ENCODE results near the gene FBXO41.
A peak's percentile ranks its signal among the peaks of the same experiment; 100 is the strongest.

Gene FBXO41

GRCh38 chr2:73233154-73233931 lies 50.9 kb downstream of the FBXO41 start, which contains the start of gene PRADC1:
Gene PRADC1, minus strand, starts transcription at chr2:73233239. Its CDS starts 79 bp downstream, at chr2:73233160.
- H3K9ac ChIP-seq (ENCODE audit: low read depth in 1 of 2, low read length in 2 of 2): peak within 1 kb of the TSS; percentile 87 to 99
- H3K4me1 ChIP-seq (ENCODE audit: control insufficient read depth in 1 of 2, insufficient read depth in 2 of 2, low read length in 2 of 2): peaks cover 17 to 31% of the 10 kb centered on the region in 2 donors
- no peaks in the 10 kb centered on the region for H3K27me3 ChIP-seq (ENCODE audit: control insufficient read depth in 1 of 2, insufficient read depth in 2 of 2, low read length in 2 of 2)
- peak within 1 kb of the TSS; percentile 88 for H3K27ac ChIP-seq (ENCODE audit: low read depth, low read length)
- no peaks in the 10 kb centered on the region for H3K9me3 ChIP-seq (ENCODE audit: control insufficient read depth in 1 of 2, low read length in 2 of 2)
- peaks cover 3 to 23% of the 10 kb centered on the region in 2 donors for H3K36me3 ChIP-seq (ENCODE audit: control insufficient read depth in 1 of 2, insufficient read depth in 2 of 2, low read length in 2 of 2)
- H3K4me3 ChIP-seq (ENCODE audit: low read depth in 1 of 2, low read length in 2 of 2): peak within 1 kb of the TSS; percentile 94 to 99

GRCh38 chr2:73232403-73233153 lies 51.7 kb downstream of the FBXO41 start:
- Histone ChIP-seq H3K9ac (ENCODE audit: low read depth in 1 of 2, low read length in 2 of 2) (peak overlapping the region; percentile 76 to 92), H3K27ac (ENCODE audit: low read depth, low read length) (no peak overlapping the region), H3K36me3 (ENCODE audit: control insufficient read depth in 1 of 2, insufficient read depth in 2 of 2, low read length in 2 of 2) (peaks cover 3 to 27% of the 10 kb centered on the region in 2 donors), H3K27me3 (ENCODE audit: control insufficient read depth in 1 of 2, insufficient read depth in 2 of 2, low read length in 2 of 2) (no peaks in the 10 kb centered on the region), H3K4me1 (ENCODE audit: control insufficient read depth in 1 of 2, insufficient read depth in 2 of 2, low read length in 2 of 2) (peaks cover 17 to 31% of the 10 kb centered on the region in 2 donors), H3K4me3 (ENCODE audit: low read depth in 1 of 2, low read length in 2 of 2) (peak overlapping the region; percentile 94 to 99), H3K9me3 (ENCODE audit: control insufficient read depth in 1 of 2, low read length in 2 of 2) (no peaks in the 10 kb centered on the region)

GRCh38 chr2:73228631-73229030 lies 55.6 kb downstream of the FBXO41 start:
- H3K9ac ChIP-seq (ENCODE audit: low read depth in 1 of 2, low read length in 2 of 2): no peak overlapping the region
- H3K36me3 ChIP-seq (ENCODE audit: control insufficient read depth in 1 of 2, insufficient read depth in 2 of 2, low read length in 2 of 2): peaks cover 12 to 59% of the 10 kb centered on the region in 2 donors
- H3K4me1 ChIP-seq (ENCODE audit: control insufficient read depth in 1 of 2, insufficient read depth in 2 of 2, low read length in 2 of 2): peaks cover 4 to 10% of the 10 kb centered on the region in 2 donors
- no peak overlapping the region for H3K4me3 ChIP-seq (ENCODE audit: low read depth in 1 of 2, low read length in 2 of 2)
- H3K27ac ChIP-seq (ENCODE audit: low read depth, low read length): no peak overlapping the region
- no peaks in the 10 kb centered on the region for H3K27me3 ChIP-seq (ENCODE audit: control insufficient read depth in 1 of 2, insufficient read depth in 2 of 2, low read length in 2 of 2)
- H3K9me3 ChIP-seq (ENCODE audit: control insufficient read depth in 1 of 2, low read length in 2 of 2): no peaks in the 10 kb centered on the region

GRCh38 chr2:73227086-73227485 lies 57.2 kb downstream of the FBXO41 start:
- Histone ChIP-seq H3K36me3 (ENCODE audit: control insufficient read depth in 1 of 2, insufficient read depth in 2 of 2, low read length in 2 of 2) (peaks cover 12 to 73% of the 10 kb centered on the region in 2 donors), H3K27me3 (ENCODE audit: control insufficient read depth in 1 of 2, insufficient read depth in 2 of 2, low read length in 2 of 2) (no peaks in the 10 kb centered on the region), H3K9ac (ENCODE audit: low read depth in 1 of 2, low read length in 2 of 2) (no peak overlapping the region), H3K4me3 (ENCODE audit: low read depth in 1 of 2, low read length in 2 of 2) (no peak overlapping the region), H3K9me3 (ENCODE audit: control insufficient read depth in 1 of 2, low read length in 2 of 2) (no peaks in the 10 kb centered on the region), H3K27ac (ENCODE audit: low read depth, low read length) (no peak overlapping the region), H3K4me1 (ENCODE audit: control insufficient read depth in 1 of 2, insufficient read depth in 2 of 2, low read length in 2 of 2) (no peaks in the 10 kb centered on the region)

- Histone ChIP-seq H3K4me1 (ENCODE audit: control insufficient read depth in 1 of 2, insufficient read depth in 2 of 2, low read length in 2 of 2) (no peaks in the 10 kb centered on the region), H3K9ac (ENCODE audit: low read depth in 1 of 2, low read length in 2 of 2) (no peak overlapping the region), H3K27ac (ENCODE audit: low read depth, low read length) (no peak overlapping the region), H3K27me3 (ENCODE audit: control insufficient read depth in 1 of 2, insufficient read depth in 2 of 2, low read length in 2 of 2) (no peaks in the 10 kb centered on the region), H3K36me3 (ENCODE audit: control insufficient read depth in 1 of 2, insufficient read depth in 2 of 2, low read length in 2 of 2) (peaks cover 12 to 85% of the 10 kb centered on the region in 2 donors), H3K9me3 (ENCODE audit: control insufficient read depth in 1 of 2, low read length in 2 of 2) (no peaks in the 10 kb centered on the region), H3K4me3 (ENCODE audit: low read depth in 1 of 2, low read length in 2 of 2) (no peak overlapping the region)
Observed at GRCh38 chr2:73225513-73226360, 58.5 kb downstream of the FBXO41 start.

GRCh38 chr2:73223821-73224220 lies 60.5 kb downstream of the FBXO41 start:
- H3K36me3 ChIP-seq (ENCODE audit: control insufficient read depth in 1 of 2, insufficient read depth in 2 of 2, low read length in 2 of 2): peaks cover 12 to 90% of the 10 kb centered on the region in 2 donors
- no peak overlapping the region for H3K4me3 ChIP-seq (ENCODE audit: low read depth in 1 of 2, low read length in 2 of 2)
- no peaks in the 10 kb centered on the region for H3K27me3 ChIP-seq (ENCODE audit: control insufficient read depth in 1 of 2, insufficient read depth in 2 of 2, low read length in 2 of 2)
- H3K4me1 ChIP-seq (ENCODE audit: control insufficient read depth in 1 of 2, insufficient read depth in 2 of 2, low read length in 2 of 2): no peaks in the 10 kb centered on the region
- no peak overlapping the region for H3K9ac ChIP-seq (ENCODE audit: low read depth in 1 of 2, low read length in 2 of 2)
- H3K9me3 ChIP-seq (ENCODE audit: control insufficient read depth in 1 of 2, low read length in 2 of 2): no peaks in the 10 kb centered on the region
- H3K27ac ChIP-seq (ENCODE audit: low read depth, low read length): no peak overlapping the region

- peaks cover 6 to 14% of the 10 kb centered on the region in 2 donors for H3K4me1 ChIP-seq (ENCODE audit: control insufficient read depth in 1 of 2, insufficient read depth in 2 of 2, low read length in 2 of 2)
- H3K36me3 ChIP-seq (ENCODE audit: control insufficient read depth in 1 of 2, insufficient read depth in 2 of 2, low read length in 2 of 2): peaks cover 0 to 43% of the 10 kb centered on the region in 2 donors
- no peaks in the 10 kb centered on the region for H3K9me3 ChIP-seq (ENCODE audit: control insufficient read depth in 1 of 2, low read length in 2 of 2)
- no peaks in the 10 kb centered on the region for H3K27me3 ChIP-seq (ENCODE audit: control insufficient read depth in 1 of 2, insufficient read depth in 2 of 2, low read length in 2 of 2)
- no peak overlapping the region for H3K27ac ChIP-seq (ENCODE audit: low read depth, low read length)
- H3K4me3 ChIP-seq (ENCODE audit: low read depth in 1 of 2, low read length in 2 of 2): no peak overlapping the region
- H3K9ac ChIP-seq (ENCODE audit: low read depth in 1 of 2, low read length in 2 of 2): no peak overlapping the region
Observed at GRCh38 chr2:73218298-73218697, 66.0 kb downstream of the FBXO41 start.

GRCh38 chr2:73217826-73218225 lies 66.5 kb downstream of the FBXO41 start:
- Histone ChIP-seq H3K27ac (ENCODE audit: low read depth, low read length) (no peak overlapping the region), H3K9ac (ENCODE audit: low read depth in 1 of 2, low read length in 2 of 2) (no peak overlapping the region), H3K36me3 (ENCODE audit: control insufficient read depth in 1 of 2, insufficient read depth in 2 of 2, low read length in 2 of 2) (peaks cover 0 to 39% of the 10 kb centered on the region in 2 donors), H3K4me3 (ENCODE audit: low read depth in 1 of 2, low read length in 2 of 2) (no peak overlapping the region), H3K9me3 (ENCODE audit: control insufficient read depth in 1 of 2, low read length in 2 of 2) (no peaks in the 10 kb centered on the region), H3K4me1 (ENCODE audit: control insufficient read depth in 1 of 2, insufficient read depth in 2 of 2, low read length in 2 of 2) (peaks cover 9 to 16% of the 10 kb centered on the region in 2 donors), H3K27me3 (ENCODE audit: control insufficient read depth in 1 of 2, insufficient read depth in 2 of 2, low read length in 2 of 2) (no peaks in the 10 kb centered on the region)

GRCh38 chr2:73217160-73217559 lies 67.1 kb downstream of the FBXO41 start:
- H3K27me3 ChIP-seq (ENCODE audit: control insufficient read depth in 1 of 2, insufficient read depth in 2 of 2, low read length in 2 of 2): no peaks in the 10 kb centered on the region

More at GRCh38 chr2:73217160-73217559, 67.1 kb downstream of the FBXO41 start:
- Histone ChIP-seq H3K9ac (ENCODE audit: low read depth in 1 of 2, low read length in 2 of 2) (no peak overlapping the region), H3K36me3 (ENCODE audit: control insufficient read depth in 1 of 2, insufficient read depth in 2 of 2, low read length in 2 of 2) (peaks cover 0 to 32% of the 10 kb centered on the region in 2 donors), H3K4me3 (ENCODE audit: low read depth in 1 of 2, low read length in 2 of 2) (no peak overlapping the region), H3K4me1 (ENCODE audit: control insufficient read depth in 1 of 2, insufficient read depth in 2 of 2, low read length in 2 of 2) (peaks cover 13 to 16% of the 10 kb centered on the region in 2 donors), H3K27ac (ENCODE audit: low read depth, low read length) (no peak overlapping the region), H3K9me3 (ENCODE audit: control insufficient read depth in 1 of 2, low read length in 2 of 2) (no peaks in the 10 kb centered on the region)

Data from duodenal mucosa (tissue), 2 donors.